GM19452 (cell line): ENCODE results near the gene CABP7.
A peak's percentile ranks its signal among the peaks of the same experiment; 100 is the strongest.
"Not testable (repeated sequence)": the region's sequence is repeated elsewhere in the genome, so short reads cannot be mapped to it uniquely, and the experiment has no call there.

Experiments
- ATAC-seq: cut with Tn5 transposase; IDR thresholded peaks from one replicate; pipeline ENCODE4 v1.9.1; 2021; ENCODE audit not compliant: unreplicated experiment

Gene CABP7

GRCh38 chr22:29747832-29748231 lies 28.0 kb downstream of the CABP7 start:
- ATAC-seq = no peak

GRCh38 chr22:29748248-29748893 lies 28.6 kb downstream of the CABP7 start:
- no peak for ATAC-seq

- no peak for ATAC-seq
These were observed 30.2 kb downstream of the CABP7 start for GRCh38 chr22:29750029-29750428.

- ATAC-seq = no peak
These were observed 31.0 kb downstream of the CABP7 start for GRCh38 chr22:29750559-29751538.

GRCh38 chr22:29751669-29752068 lies 31.9 kb downstream of the CABP7 start:
- ATAC-seq = no peak

- ATAC-seq = no peak
These were observed 34.2 kb downstream of the CABP7 start for GRCh38 chr22:29753808-29754657.

GRCh38 chr22:29754658-29755395 lies 35.0 kb downstream of the CABP7 start:
- not testable (repeated sequence) for ATAC-seq

- ATAC-seq = no peak
These were observed 36.1 kb downstream of the CABP7 start for GRCh38 chr22:29755889-29756288.

- no peak for ATAC-seq
These were observed 36.5 kb downstream of the CABP7 start for GRCh38 chr22:29756341-29756740.

- no peak for ATAC-seq
These were observed 37.3 kb downstream of the CABP7 start for GRCh38 chr22:29757096-29757495.

GRCh38 chr22:29758068-29758622 lies 38.3 kb downstream of the CABP7 start:
- ATAC-seq = no peak

- ATAC-seq = no peak
These were observed 39.2 kb downstream of the CABP7 start for GRCh38 chr22:29758959-29759358.

- no peak for ATAC-seq
These were observed 42.5 kb downstream of the CABP7 start for GRCh38 chr22:29762263-29762662.

- ATAC-seq = peak; percentile 16
These were observed 46.3 kb downstream of the CABP7 start for GRCh38 chr22:29765905-29766631.

- peak; percentile 84 for ATAC-seq
These were observed 46.9 kb downstream of the CABP7 start, which contains the start of gene ZMAT5 for GRCh38 chr22:29766632-29767170. ZMAT5 (minus strand) TSS chr22:29767007; CDS start chr22:29748544, 18,463 bp downstream.

GRCh38 chr22:29767171-29768051 lies 47.6 kb downstream of the CABP7 start, which contains the start of gene UQCR10:
UQCR10 (plus strand) TSS chr22:29767369; CDS start chr22:29767399, 30 bp downstream.
- ATAC-seq = peak; percentile 60

- no peak for ATAC-seq
These were observed 48.4 kb downstream of the CABP7 start for GRCh38 chr22:29768052-29768693.
